Gastrocnemius medialis (tissue), 4 donors: ENCODE measurements around the gene MYOM1. TPM values are rescaled to one million over a fixed set of nuclear protein-coding genes. Genes with fewer than 3 reads are reported as not detected.
"Not testable (repeated sequence)": the region's sequence is repeated elsewhere in the genome, so short reads cannot be mapped to it uniquely, and the experiment has no call there.

Experiments used
- ATAC-seq, 2 donors: fragments of 150-250 bp; one replicate each; pipeline ENCODE4 v1.9.1; 2016
- DNase-seq, 2 donors: peaks; one replicate each; pipeline ENCODE4 v3.0.0-alpha.2; 2019
- H3K27ac ChIP-seq, 4 donors: fragments of 200-600 bp; sonication (generic); 1 replicate in 1 of 4; 2 replicates in 3 of 4; pipeline ENCODE4 v1.5.1; 2016 to 2018; ENCODE audit warnings: mild to moderate bottlenecking in 2 of 4, moderate library complexity in 1 of 4
- H3K27me3 ChIP-seq, 3 donors: fragments of 200-600 bp; sonication (generic) in 2 of 3; 1 replicate in 1 of 3; 2 replicates in 2 of 3; pipeline versions ENCODE4 v1.5.1 to v1.6.0; 2016 to 2019; ENCODE audit warnings: mild to moderate bottlenecking in 1 of 3, moderate library complexity in 1 of 3
- H3K36me3 ChIP-seq, 2 donors: fragments of 200-600 bp; sonication (generic) in 1 of 2; one replicate each; pipeline ENCODE4 v1.5.1; 2017 to 2018
- H3K4me1 ChIP-seq, 2 donors: fragments of 200-600 bp; sonication (generic) in 1 of 2; one replicate each; pipeline ENCODE4 v1.5.1; 2016 to 2017; ENCODE audit warnings: mild to moderate bottlenecking in 2 of 2
- H3K4me3 ChIP-seq, 4 donors: fragments of 200-600 bp; sonication (generic) in 3 of 4; 1 replicate in 1 of 4; 2 replicates in 3 of 4; pipeline ENCODE4 v1.5.1; 2016 to 2019; ENCODE audit warnings: mild to moderate bottlenecking in 2 of 4
- H3K9me3 ChIP-seq, 3 donors: fragments of 200-600 bp; sonication (generic) in 2 of 3; 1 replicate in 1 of 3; 2 replicates in 2 of 3; pipeline ENCODE4 v1.5.1; 2016 to 2019
- POLR2A ChIP-seq, 2 donors: fragments of 450-650 bp; IDR thresholded peaks; one replicate each; pipeline ENCODE4 v1.6.1; 2017; ENCODE audit warnings: antibody characterized with exemption in 2 of 2, mild to moderate bottlenecking in 2 of 2, moderate library complexity in 2 of 2
- in situ Hi-C, 4 donors: fragments of 200-750 bp; cut with MboI; loops; one replicate each; pipeline versions ENCODE4 v1.15.0 to v1.8.0; 2017; ENCODE audit warnings: low sequenced_read_pairs in 4 of 4
- intact Hi-C: fragments of 100-400 bp; cut with DNase I; formaldehyde crosslinking; loops from one replicate; pipeline ENCODE4 v1.15.1; 2023; ENCODE audit warnings: low total_unique reads
- total RNA-seq, 4 donors: library from RNA; depleted of rRNA; stranded (reverse); fragments of >200 nt; gene quantifications; one replicate each; pipeline versions ENCODE4 v1.1.0 to v1.2.3, GENCODE V29; 2016
- TF ChIP-seq, protein P1 (sequence below), 5 experiments: fragments of 450-650 bp in 3 of 5; fragments of 200-600 bp in 2 of 5; sonication (generic) in 2 of 5; IDR thresholded peaks in 4 of 5; conservative IDR thresholded peaks in 1 of 5; 1 replicate in 4 of 5; 2 replicates in 1 of 5; pipeline ENCODE4 v1.5.1; 2016 to 2019; ENCODE audit warnings: antibody characterized with exemption in 5 of 5, mild to moderate bottlenecking in 3 of 5, moderate library complexity in 3 of 5

The MYOM1 gene
- total RNA-seq, 4 donors from 2014 or later: 245 to 307 (median 273) TPM

DNA sequence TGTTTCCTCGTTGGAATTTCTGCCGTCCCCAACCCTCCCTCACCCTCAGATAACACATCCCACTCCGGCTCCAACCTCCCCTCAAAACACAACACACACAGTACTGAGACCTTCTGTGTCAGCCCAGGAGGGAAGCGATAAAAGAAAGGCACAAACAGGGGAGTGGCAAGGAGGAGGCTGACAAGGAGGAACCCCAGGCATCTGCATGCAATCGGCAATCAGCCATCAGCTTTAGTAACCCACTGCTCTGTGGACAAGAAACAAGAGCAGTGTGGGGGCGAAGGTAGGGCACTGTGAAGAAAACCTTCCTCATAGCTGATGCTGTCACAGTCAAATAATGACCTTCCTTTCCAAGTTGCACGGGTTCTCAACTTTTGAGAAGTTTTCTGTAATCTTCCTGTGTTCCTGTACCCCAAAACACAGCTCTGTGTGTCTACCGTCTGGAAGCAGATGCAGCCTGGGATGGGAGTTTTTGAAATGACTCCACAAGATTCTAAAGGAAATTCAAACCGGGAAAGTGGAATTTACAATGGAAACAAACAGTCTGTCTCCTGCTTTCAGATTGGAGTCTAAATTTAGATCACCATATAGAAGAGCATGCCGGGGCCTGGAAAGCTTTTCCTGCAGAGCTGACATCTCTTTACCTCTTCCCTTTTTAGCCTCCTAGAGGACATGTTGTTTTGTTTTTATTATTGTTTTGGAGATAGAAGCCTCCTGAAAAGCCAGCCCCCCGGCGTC is 190.4 kb downstream of the MYOM1 start:
- intact Hi-C loops: no loop called here
- TF ChIP-seq, protein P1, sequence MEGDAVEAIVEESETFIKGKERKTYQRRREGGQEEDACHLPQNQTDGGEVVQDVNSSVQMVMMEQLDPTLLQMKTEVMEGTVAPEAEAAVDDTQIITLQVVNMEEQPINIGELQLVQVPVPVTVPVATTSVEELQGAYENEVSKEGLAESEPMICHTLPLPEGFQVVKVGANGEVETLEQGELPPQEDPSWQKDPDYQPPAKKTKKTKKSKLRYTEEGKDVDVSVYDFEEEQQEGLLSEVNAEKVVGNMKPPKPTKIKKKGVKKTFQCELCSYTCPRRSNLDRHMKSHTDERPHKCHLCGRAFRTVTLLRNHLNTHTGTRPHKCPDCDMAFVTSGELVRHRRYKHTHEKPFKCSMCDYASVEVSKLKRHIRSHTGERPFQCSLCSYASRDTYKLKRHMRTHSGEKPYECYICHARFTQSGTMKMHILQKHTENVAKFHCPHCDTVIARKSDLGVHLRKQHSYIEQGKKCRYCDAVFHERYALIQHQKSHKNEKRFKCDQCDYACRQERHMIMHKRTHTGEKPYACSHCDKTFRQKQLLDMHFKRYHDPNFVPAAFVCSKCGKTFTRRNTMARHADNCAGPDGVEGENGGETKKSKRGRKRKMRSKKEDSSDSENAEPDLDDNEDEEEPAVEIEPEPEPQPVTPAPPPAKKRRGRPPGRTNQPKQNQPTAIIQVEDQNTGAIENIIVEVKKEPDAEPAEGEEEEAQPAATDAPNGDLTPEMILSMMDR (IDR thresholded peaks at IDR 0.05 in 4 of 5, conservative IDR thresholded peaks at IDR 0.05 in 1 of 5): no peak
- Histone ChIP-seq H3K9me3 (no peaks in the 10 kb centered on the region), H3K36me3 (no peaks in the 10 kb centered on the region), H3K27me3 (no peaks in the 10 kb centered on the region), H3K4me3 (no peak overlapping the region), H3K27ac (no peak overlapping the region), H3K4me1 (no peaks in the 10 kb centered on the region)
- DNase-seq (no peak), ATAC-seq (no peak)
- in situ Hi-C loops: no loop called here

DNA sequence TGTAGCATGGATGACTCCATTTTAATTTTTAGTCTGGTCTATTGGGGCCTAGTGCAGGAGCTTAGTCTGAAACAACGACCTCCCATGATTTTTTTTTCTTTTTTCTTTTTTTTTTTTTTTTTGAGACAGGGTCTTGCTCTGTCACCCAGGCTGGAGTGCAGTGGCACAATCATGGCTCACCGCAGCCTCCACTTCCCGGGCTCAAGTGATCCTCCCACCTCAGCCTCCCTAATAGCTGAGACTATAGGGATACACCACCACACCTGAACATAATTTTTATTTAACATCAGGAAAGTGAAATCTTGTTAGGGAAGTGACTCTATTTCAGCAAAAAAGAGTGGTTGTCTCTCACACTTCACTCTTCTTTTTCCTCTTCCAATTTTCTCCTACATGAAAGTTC is 191.7 kb downstream of the MYOM1 start:
- DNase-seq, intact Hi-C loops, in situ Hi-C loops, H3K4me1 ChIP-seq, H3K36me3 ChIP-seq, H3K4me3 ChIP-seq, H3K27ac ChIP-seq, ATAC-seq, H3K9me3 ChIP-seq, H3K27me3 ChIP-seq: not testable (repeated sequence)

DNA sequence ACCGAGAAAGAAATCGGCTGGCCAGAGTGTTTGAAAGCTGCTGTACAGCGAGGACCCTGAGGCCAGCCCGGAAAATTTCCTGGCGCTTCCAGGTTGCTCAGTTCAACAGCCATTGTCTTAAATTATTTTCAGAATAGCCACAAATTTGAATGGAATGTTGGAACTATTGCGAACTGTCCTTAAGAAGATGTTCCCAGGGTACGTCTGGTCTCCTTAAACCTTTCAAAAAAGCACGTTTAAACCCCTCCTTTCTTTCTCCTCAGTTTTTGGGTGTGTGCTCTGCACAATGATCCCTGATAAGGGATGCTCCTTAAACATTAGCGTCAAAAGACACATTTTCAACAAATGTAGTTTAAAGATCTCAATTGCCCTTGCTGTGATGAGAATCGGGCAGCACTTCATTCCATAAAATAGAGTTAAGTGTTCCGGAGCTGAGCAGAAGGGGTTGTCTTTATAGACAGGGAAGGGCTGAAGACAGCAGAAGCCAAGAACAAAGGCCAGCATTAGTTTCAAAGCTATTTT is 192.3 kb downstream of the MYOM1 start:
- no peaks in the 10 kb centered on the region for H3K4me1 ChIP-seq
- H3K9me3 ChIP-seq: no peaks in the 10 kb centered on the region
- H3K27ac ChIP-seq: no peak overlapping the region
- no peaks in the 10 kb centered on the region for H3K27me3 ChIP-seq
- H3K4me3 ChIP-seq: no peak overlapping the region
- intact Hi-C loops (no loop called here), in situ Hi-C loops (no loop called here)
- ATAC-seq (no peak), DNase-seq (no peak)
- no peak for TF ChIP-seq POLR2A (IDR thresholded peaks at IDR 0.05)
- TF ChIP-seq, protein P1 (IDR thresholded peaks at IDR 0.05 in 4 of 5, conservative IDR thresholded peaks at IDR 0.05 in 1 of 5): no peak
- H3K36me3 ChIP-seq: no peaks in the 10 kb centered on the region

DNA sequence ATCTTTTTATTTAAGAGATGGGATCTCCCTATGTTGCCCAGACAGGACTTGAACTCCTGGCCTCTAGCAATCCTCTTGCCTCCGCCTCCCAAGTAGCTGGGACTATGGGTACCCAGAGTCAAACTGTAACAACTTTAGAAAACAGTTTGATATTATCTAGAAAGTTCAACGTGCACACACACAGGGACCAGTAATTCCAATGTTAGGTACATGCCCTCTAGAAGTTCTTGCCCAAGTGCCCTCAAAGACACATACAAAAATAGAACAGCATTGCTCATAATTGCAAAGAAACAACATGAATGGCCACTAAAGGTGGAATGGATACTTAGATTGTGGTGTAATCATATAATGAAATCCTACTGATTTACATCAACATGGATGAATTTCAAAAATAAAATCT is 194.2 kb downstream of the MYOM1 start:
- intact Hi-C loops: no loop called here

DNA sequence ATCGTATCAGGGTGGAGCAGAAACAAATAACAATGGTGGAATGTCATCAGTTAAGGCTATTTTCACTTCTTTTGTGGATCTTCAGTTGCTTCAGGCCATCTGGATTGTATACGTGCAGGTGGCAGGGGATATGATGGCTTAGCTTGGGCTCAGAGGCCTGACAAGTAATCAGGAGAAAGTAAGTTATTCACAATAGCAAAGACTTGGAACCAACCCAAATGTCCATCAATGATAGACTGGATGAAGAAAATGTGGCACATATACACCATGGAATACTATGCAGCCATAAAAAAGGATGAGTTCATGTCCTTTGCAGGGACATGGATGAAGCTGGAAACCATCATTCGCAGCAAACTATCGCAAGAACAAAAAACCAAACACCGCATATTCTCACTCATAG is 196.2 kb downstream of the MYOM1 start:
- H3K27ac ChIP-seq, H3K9me3 ChIP-seq, ATAC-seq, H3K36me3 ChIP-seq, H3K4me3 ChIP-seq, intact Hi-C loops, DNase-seq, H3K4me1 ChIP-seq, H3K27me3 ChIP-seq: not testable (repeated sequence)
- in situ Hi-C loops: loop anchor here in 1 of 4 donors (25.0 kb wide), 1 partner anchor 89 kb away; no protein-coding TSS in a partner anchor

More for the DNA sequence above, 194.2 kb downstream of the MYOM1 start:
- H3K4me3 ChIP-seq: no peak overlapping the region
- H3K27me3 ChIP-seq: no peaks in the 10 kb centered on the region
- no peak for ATAC-seq
- DNase-seq: no peak
- H3K9me3 ChIP-seq: no peaks in the 10 kb centered on the region
- in situ Hi-C loops: no loop called here
- H3K27ac ChIP-seq: no peak overlapping the region
- H3K36me3 ChIP-seq: no peaks in the 10 kb centered on the region
- no peaks in the 10 kb centered on the region for H3K4me1 ChIP-seq
- TF ChIP-seq POLR2A (IDR thresholded peaks at IDR 0.05): no peak
- TF ChIP-seq, protein P1 (IDR thresholded peaks at IDR 0.05 in 4 of 5, conservative IDR thresholded peaks at IDR 0.05 in 1 of 5): no peak

Other genes with a start within 250 kb of the MYOM1 start
- 1 to 10 TPM; 4.9 to 9.1 (median 8.2) TPM for gene LPIN2, start 206.8 kb downstream of the MYOM1 start, total RNA-seq
- gene MYL12A, start 27.8 kb upstream of the MYOM1 start, total RNA-seq: 1,000 to 10,000 TPM in 2 of 4 donors, 100 to 1,000 TPM in 2; 526 to 2,307 (median 1,474) TPM
- gene MYL12B, start 42.2 kb upstream of the MYOM1 start, total RNA-seq: 100 to 1,000 TPM; 100 to 293 (median 185) TPM
- gene TGIF1, start 230.2 kb upstream of the MYOM1 start, total RNA-seq: 10 to 100 TPM; 33.8 to 90.8 (median 47.0) TPM